Measurements from ENCODE around the gene E4F1. TPM values are rescaled to one million over a fixed set of nuclear protein-coding genes. Genes with fewer than 3 reads are reported as not detected.
"Not testable (repeated sequence)": the region's sequence is repeated elsewhere in the genome, so short reads cannot be mapped to it uniquely, and the experiment has no call there.

Gene E4F1
- total RNA-seq, 2 experiments from 2014 or later = 25.6 to 29.4 TPM

DNA sequence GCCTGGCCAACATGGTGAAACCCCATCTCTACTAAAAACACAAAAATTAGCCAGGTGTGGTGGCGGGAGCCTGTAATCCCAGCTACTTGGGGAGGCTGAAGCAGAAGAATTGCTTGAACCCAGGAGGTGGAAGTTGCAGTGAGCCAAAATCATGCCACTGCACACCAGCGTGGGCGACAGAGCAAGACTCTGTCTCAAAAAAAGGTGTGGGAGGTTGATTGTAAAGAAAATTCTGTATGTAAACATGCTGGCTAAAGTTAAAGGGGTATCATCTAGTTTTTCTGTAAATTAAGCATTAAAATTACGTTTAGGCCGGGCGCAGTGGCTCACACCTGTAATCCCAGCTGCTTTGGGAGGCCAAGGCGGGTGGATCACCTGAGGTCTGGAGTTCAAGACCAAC is 35.1 kb downstream of the E4F1 start:
- CTCF ChIA-PET = interaction anchor here (0.5 to 0.7 kb wide), 2 partner anchors 117 to 692 kb away, joined by 3 read pairs; no protein-coding TSS in a partner anchor
- POLR2A ChIA-PET = not testable (repeated sequence)

DNA sequence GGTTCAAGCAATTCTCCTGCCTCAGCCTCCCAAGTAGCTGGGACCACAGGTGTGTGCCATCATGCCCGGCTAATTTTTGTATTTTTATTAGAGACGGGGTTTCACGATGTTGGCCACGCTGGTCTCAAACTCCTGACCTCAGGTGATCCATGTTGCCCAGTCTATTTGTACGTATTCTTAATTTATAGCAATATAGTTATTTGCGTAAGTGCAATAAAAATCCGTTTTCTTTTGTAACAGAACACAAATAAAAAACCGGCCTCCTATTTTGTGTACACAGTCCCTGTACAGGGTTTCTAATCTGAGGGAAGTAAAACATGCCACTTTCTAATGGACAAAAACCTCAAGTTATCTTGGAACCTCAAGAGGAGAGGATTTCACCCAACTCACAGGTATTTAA is 36.9 kb downstream of the E4F1 start:
- ChIA-PET CTCF (interaction anchor here (0.7 to 0.8 kb wide), 4 partner anchors 9 to 279 kb away, joined by 3 to 4 read pairs (median 4); no protein-coding TSS in a partner anchor), POLR2A (interaction anchor here (0.7 kb wide), 1 partner anchor 623 kb away, joined by 9 read pairs; no protein-coding TSS in a partner anchor)

DNA sequence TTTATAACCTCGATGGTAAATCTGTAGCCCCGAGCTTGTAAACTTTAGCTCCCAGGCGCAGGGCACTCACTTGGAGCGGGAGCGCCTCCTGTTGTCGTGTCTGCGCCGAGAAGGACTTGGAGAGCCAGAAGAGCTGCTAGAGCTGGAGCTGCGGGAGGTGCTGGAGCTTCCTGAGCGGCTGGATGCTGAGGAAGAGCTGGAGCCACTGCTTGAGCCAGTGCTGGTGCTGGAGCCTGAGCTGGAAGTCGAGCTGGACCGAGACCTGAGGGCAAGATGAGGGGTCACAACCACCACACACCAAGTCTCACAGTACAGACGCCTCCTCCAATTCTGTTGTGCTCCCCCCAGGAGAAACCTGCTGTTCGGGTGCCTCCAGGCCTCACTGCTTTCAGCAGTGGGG is 39.6 kb downstream of the E4F1 start:
- POLR2A ChIA-PET = interaction anchor here (1.5 kb wide), 1 partner anchor 9 kb away, joined by 4 read pairs; no protein-coding TSS in a partner anchor
- CTCF ChIA-PET = interaction anchor here (1.3 kb wide), 1 partner anchor 9 kb away, joined by 3 read pairs; no protein-coding TSS in a partner anchor

GRCh38 chr16:2266887-2267286 is 43.5 kb downstream of the E4F1 start:
- CTCF ChIA-PET = not testable (repeated sequence)
- POLR2A ChIA-PET = interaction anchor here (2.6 kb wide), 1 partner anchor 112 kb away, joined by 6 read pairs; the partner anchor contains the start of gene TRAF7

DNA sequence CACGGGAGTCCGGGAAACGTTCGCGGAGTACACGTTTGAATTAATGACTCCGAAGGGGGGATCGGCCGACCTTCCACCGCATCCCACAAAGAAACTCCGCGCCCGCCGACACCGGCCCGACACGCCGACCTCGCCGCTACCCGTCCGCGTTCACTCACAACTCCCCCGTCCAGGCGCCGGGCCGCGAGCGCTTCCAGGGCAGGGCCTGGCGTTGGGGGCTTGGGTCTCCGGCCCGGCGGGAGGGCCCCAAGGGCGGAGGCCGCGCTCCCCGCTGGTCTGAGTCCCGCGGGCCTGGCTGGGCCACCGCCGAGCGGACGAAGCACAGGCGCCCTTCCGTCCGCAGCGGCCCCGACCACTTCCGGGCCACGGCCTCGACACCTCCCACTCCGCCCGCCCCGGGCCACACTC is 44.1 kb downstream of the E4F1 start:
- POLR2A ChIA-PET = interaction anchor here (2.6 kb wide), 1 partner anchor 112 kb away, joined by 6 read pairs; the partner anchor contains the start of gene TRAF7
- CTCF ChIA-PET = not testable (repeated sequence)

DNA sequence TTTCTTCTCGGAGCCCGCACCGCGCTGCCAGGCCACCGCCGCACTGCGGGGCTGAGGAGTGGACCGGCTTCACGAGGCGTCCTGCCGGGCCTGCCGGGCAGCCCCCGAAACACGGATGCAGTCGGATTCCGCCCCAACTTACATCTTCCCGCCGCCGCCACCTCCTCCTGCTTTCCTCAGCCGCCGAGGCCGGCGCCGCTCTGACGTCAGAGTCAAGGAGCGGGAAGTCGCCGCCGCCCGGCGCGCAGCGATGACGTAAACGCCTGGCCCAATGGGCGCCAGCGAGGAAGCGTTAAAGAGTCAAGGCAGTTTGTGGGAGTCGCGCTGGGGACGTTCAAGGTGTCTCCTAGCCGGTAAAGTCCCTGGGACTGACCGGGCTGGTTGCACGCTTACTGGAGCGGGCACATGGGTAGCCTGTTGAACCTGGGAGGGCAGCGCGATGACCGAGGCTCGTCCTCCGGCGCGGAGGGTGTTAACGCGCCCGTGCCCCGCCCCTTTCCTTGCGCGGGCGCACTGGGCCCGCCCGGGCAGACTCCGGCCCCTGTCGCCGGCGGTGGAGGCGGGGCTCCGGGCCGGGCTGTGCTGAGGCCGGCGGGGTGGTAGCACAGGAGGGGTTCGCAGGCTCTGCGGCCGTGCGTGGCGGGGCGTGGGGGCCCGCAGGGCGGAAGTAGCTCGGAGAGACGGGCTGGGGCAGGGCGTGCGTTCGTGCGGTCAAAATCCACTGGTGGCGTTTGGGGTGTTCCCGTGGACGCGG is 44.7 kb downstream of the E4F1 start, which contains the start of gene RNPS1:
TSS of gene RNPS1 (minus strand) at position 214 of the 754 bp plus-strand sequence. CDS start 3,483 bp downstream, outside the sequence.
- ChIA-PET POLR2A (interaction anchor here (0.8 to 2.6 kb wide), 3 partner anchors 14 to 113 kb away, joined by 3 to 6 read pairs (median 4); partner anchors contain the start of genes MLST8 and TRAF7), CTCF (interaction anchor here (3.5 kb wide), 1 partner anchor 17 kb away, joined by 15 read pairs; the partner anchor contains the start of gene ECI1)

- ChIA-PET POLR2A (interaction anchor here (1.1 kb wide), 1 partner anchor 115 kb away, joined by 6 read pairs; the partner anchor contains the start of gene TRAF7), CTCF (interaction anchor here (1.1 to 3.5 kb wide), 2 partner anchors 19 to 27 kb away, joined by 3 to 15 read pairs; partner anchors contain the start of gene ECI1)
Measured at GRCh38 chr16:2270070-2270462, 46.7 kb downstream of the E4F1 start.

- ChIA-PET POLR2A (no interaction called here), CTCF (interaction anchor here (1.1 to 3.5 kb wide), 2 partner anchors 19 to 26 kb away, joined by 3 to 15 read pairs; partner anchors contain the start of gene ECI1)
Measured at GRCh38 chr16:2270588-2271470, 47.4 kb downstream of the E4F1 start.

DNA sequence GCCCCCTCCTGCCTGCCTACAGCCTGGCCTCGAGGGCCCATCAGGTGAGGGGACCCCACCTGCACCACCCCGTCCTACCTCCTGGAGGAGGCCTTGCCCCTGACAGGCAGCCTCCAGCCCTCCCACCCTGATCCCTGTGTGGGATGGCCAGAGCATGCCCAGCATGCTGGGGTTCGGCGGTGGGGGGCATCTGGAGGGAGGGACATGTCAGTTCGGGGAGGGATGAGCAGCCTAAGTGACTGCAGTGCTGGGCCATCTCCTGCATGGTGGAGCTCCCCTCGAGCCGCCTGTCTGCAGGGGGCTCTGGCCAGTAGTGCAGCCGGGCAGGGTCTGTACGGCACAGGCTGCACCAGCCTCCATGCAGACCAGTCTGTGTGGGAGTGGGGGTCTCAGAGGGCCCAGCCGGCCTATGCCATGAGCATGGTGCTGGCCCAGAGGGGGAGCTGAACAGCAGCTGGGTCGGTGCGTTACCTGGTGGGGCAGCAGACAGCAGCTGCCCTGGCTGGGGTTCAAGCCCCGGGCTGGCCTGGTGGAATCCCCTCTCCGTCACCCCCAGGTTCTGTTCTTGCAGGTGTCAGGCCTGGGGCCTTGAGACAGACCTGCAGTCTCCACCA is 48.6 kb downstream of the E4F1 start:
- CTCF ChIA-PET = no interaction called here
- POLR2A ChIA-PET = no interaction called here

DNA sequence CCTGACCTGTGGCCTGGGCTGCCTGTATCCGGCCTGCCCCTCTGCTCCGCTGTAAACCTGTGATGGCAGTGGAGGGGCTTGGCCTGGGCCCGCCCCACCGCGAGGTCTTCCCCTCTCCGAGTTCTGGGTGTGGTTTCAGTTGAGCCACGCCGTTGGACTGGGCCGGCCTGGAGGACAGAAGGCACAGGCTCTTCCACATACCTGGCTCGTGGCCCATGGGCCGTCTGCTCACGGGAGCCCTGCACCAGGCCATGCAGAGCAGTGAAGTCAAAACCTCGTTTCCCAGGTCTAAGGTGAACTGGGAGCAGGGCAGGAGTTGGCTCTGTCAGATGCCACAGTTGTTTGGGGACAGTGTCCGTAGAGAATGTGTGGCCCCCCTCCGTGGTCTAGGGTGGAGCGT is 50.1 kb downstream of the E4F1 start:
- ChIA-PET POLR2A (interaction anchor here (0.6 kb wide), 1 partner anchor 12 kb away, joined by 5 read pairs; no protein-coding TSS in a partner anchor), CTCF (no interaction called here)

DNA sequence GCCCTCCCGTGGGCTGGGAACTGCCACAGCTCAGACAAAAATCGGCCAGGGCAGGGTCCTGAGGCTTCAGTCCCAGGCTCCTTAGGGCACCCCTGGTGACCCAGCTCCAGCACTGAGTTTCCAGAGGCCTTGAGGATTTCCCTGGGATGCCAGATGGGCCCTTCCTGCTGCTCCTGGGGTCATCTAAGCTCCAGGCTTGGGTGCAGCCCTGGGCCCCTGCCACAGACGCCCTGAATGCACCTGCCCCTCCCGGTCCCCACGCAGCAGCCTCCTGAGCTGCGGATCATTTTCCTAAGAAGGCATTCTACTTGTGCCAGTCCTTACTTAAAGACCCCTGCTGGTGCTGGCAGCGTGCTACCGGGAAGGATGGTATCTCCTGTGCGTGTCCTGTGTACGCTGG is 50.5 kb downstream of the E4F1 start:
- POLR2A ChIA-PET = no interaction called here
- CTCF ChIA-PET = no interaction called here

GRCh38 chr16:2275476-2276367 is 52.3 kb downstream of the E4F1 start:
- POLR2A ChIA-PET = no interaction called here
- CTCF ChIA-PET = interaction anchor here (0.5 kb wide), 1 partner anchor 472 kb away, joined by 3 read pairs; no protein-coding TSS in a partner anchor

- ChIA-PET CTCF (interaction anchor here (0.5 kb wide), 1 partner anchor 471 kb away, joined by 3 read pairs; no protein-coding TSS in a partner anchor), POLR2A (no interaction called here)
Measured at GRCh38 chr16:2276368-2277195, 53.2 kb downstream of the E4F1 start.

DNA sequence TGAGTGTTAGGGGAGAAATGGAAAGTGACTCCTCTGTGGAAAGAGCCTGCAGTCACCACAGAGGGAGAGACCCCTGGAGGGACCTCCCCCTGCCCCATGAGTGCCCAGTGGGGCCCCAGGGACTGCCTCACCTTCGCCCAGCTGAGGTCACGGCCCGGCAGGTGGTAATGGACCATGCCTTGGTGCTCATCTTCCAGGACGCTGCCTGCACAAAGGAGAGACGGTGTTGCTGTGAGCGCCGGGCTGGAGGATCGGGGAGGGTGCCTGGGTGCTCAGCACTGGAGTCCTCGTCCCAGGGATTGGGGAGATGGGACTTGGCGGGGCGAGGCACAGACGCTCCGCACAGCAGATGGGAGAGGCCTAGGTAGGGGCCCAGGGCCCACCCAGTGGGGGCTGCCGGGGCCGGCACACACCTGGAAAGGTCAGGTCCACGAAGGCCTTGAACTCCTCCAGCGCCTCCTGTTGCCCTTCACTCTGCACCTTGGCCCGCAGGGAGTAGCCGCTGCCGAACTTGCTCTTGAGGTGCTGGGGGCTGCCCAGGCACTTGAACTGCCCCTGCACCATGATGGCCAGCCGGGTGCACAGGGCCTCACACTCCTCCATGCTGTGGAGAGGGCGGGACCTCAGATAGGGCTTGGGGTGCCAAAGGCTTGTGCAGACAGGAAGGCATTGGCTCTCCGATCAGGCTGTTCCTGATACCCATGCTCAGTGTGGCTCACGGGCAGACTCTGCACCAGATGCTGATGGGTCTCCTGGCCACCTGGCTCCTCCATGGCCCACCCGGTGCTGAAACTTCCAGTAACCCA is 54.3 kb downstream of the E4F1 start:
- POLR2A ChIA-PET = no interaction called here

DNA sequence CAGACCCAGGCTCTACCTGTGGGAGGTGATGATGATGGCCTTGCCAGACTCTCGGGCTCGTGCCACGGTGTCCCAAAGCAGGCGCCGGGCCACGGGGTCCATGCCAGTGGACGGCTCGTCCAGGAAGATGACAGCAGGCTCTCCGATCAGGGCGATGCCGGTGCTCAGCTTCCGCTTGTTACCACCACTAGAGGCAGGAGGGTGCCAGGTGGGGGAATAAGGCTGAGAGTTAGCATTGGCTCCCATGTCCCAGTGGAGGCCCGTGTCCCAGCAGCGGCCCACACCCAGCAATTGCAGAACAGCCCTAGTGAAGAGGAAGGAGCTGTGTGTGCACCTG is 54.8 kb downstream of the E4F1 start:
- POLR2A ChIA-PET = no interaction called here
- CTCF ChIA-PET = no interaction called here

More for the DNA sequence above, 54.3 kb downstream of the E4F1 start:
- CTCF ChIA-PET = no interaction called here

DNA sequence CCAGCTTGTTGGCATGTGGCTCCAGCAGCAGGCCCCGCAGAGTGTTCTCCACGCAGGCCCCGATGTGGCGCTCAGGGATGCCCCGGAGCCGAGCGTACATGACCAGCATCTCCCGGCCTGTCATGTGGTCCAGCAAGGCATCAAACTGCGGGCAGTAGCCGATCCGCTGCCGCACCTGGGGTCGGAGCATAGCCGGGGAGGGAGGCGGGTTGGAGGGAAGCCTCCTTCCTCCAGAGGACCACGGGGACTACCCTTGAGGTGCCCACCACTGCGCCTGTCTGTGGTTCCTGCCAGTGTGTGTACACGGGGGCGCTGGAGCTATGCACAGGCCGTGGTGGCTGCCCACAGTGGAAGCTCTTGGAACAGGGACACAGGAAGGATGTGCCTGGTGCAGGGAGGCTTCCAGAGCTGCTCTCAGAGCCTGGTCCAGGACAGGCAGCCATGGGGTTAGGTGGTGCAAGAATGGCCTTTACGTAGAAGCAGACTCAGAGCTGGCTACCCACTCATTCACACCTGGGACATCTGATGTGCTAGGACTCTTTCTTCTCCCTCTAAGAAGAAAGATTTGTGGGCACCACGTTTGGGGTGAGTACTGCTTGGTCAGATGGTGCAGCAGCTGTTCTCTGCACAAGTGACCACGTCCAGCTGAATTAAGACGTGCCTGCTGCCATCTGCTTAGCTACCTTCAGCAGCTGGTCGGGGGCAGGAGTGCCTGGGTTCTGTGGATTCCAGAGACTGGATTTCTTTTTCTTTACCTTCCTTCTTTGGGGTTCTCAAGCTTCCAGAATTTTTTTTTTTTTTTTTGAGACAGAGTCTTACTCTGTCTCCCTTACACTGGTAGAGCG is 55.8 kb downstream of the E4F1 start:
- CTCF ChIA-PET = no interaction called here

More for the DNA sequence above, 55.8 kb downstream of the E4F1 start:
- POLR2A ChIA-PET = interaction anchor here (0.7 kb wide), 2 partner anchors 9 to 150 kb away, joined by 3 read pairs; no protein-coding TSS in a partner anchor

All from activated CD8-positive, alpha-beta memory T cell treated with anti-CD3 and anti-CD28 coated beads for 36 hours (primary cell).